H9 (cell line): ENCODE data around the gene GPC3. TPM values are rescaled to one million over a fixed set of nuclear protein-coding genes. Genes with fewer than 3 reads are reported as not detected.
A peak's percentile ranks its signal among the peaks of the same experiment; 100 is the strongest.

ENCODE experiments used
- DNase-seq: peaks from one replicate; pipeline ENCODE4 v3.0.0-alpha.2; 2017
- H2AFZ ChIP-seq: one replicate; pipeline ENCODE4 v1.6.1; 2013; ENCODE audit warnings: mild to moderate bottlenecking, low read length, control low read depth, moderate library complexity
- H2AK5ac ChIP-seq: 2 replicates; pipeline ENCODE4 v1.6.1; 2013; ENCODE audit warnings: low read length, control low read depth, mixed read lengths; ENCODE audit not compliant: insufficient read length
- H2BK120ac ChIP-seq: one replicate; pipeline ENCODE4 v1.6.1; 2013; ENCODE audit warnings: low read depth, mild to moderate bottlenecking, low read length, control low read depth, inconsistent platforms; ENCODE audit not compliant: poor library complexity, severe bottlenecking
- H2BK12ac ChIP-seq: 2 replicates; pipeline ENCODE4 v1.6.1; 2013; ENCODE audit warnings: low read length, control low read depth, mixed read lengths, low read depth; ENCODE audit not compliant: insufficient read length
- H2BK15ac ChIP-seq: 2 replicates; pipeline ENCODE4 v1.6.1; 2013; ENCODE audit warnings: low read depth, low read length, control low read depth
- H2BK20ac ChIP-seq: one replicate; pipeline ENCODE4 v1.6.1; 2013; ENCODE audit warnings: low read depth, mild to moderate bottlenecking, low read length, control low read depth, inconsistent platforms; ENCODE audit not compliant: poor library complexity, severe bottlenecking
- H2BK5ac ChIP-seq: 2 replicates; pipeline ENCODE4 v1.6.1; 2013; ENCODE audit warnings: low read length, control low read depth, mixed read lengths; ENCODE audit not compliant: insufficient read length
- H3K14ac ChIP-seq: 2 replicates; pipeline ENCODE4 v1.6.1; 2013; ENCODE audit warnings: low read length, control low read depth; ENCODE audit not compliant: insufficient read depth
- H3K18ac ChIP-seq: 2 replicates; pipeline ENCODE4 v1.6.1; 2013; ENCODE audit warnings: low read depth, mild to moderate bottlenecking, mixed read lengths, low read length, control low read depth; ENCODE audit not compliant: insufficient read length
- H3K23ac ChIP-seq: 2 replicates; pipeline ENCODE4 v1.6.1; 2013; ENCODE audit warnings: low read length, control low read depth, mixed read lengths, low read depth; ENCODE audit not compliant: insufficient read length
- H3K23me2 ChIP-seq: 2 replicates; pipeline ENCODE4 v1.6.1; 2013; ENCODE audit warnings: low read depth, mild to moderate bottlenecking, mixed read lengths, low read length, control low read depth; ENCODE audit not compliant: insufficient read length, poor library complexity, severe bottlenecking
- H3K27ac ChIP-seq: 2 replicates; pipeline ENCODE4 v1.5.1; 2013; ENCODE audit warnings: low read length, control low read depth, mixed read lengths, low read depth; ENCODE audit not compliant: insufficient read length
- H3K27me3 ChIP-seq: 2 replicates; pipeline ENCODE4 v1.6.1; 2013; ENCODE audit warnings: low read length, control low read depth, inconsistent platforms; ENCODE audit not compliant: insufficient read depth
- H3K4ac ChIP-seq: 2 replicates; pipeline ENCODE4 v1.6.1; 2013; ENCODE audit warnings: low read depth, mild to moderate bottlenecking, control low read depth, inconsistent platforms, low read length, moderate library complexity
- H3K4me1 ChIP-seq: 2 replicates; pipeline ENCODE4 v1.6.1; 2013; ENCODE audit warnings: low read length, control low read depth, inconsistent platforms; ENCODE audit not compliant: insufficient read depth
- H3K4me2 ChIP-seq: 2 replicates; pipeline ENCODE4 v1.6.1; 2013; ENCODE audit warnings: low read length, control low read depth, mixed read lengths; ENCODE audit not compliant: insufficient read length, insufficient read depth
- H3K56ac ChIP-seq: 2 replicates; pipeline ENCODE4 v1.6.1; 2013; ENCODE audit warnings: low read depth, mild to moderate bottlenecking, mixed read lengths, low read length, control low read depth; ENCODE audit not compliant: insufficient read length
- H3K79me1 ChIP-seq: 2 replicates; pipeline ENCODE4 v1.6.1; 2013; ENCODE audit warnings: low read depth, mild to moderate bottlenecking, moderate library complexity, low read length, control low read depth, inconsistent platforms; ENCODE audit not compliant: insufficient read depth, poor library complexity, severe bottlenecking
- H3K79me2 ChIP-seq: 2 replicates; pipeline ENCODE4 v1.6.1; 2013; ENCODE audit warnings: low read length, control low read depth, inconsistent platforms; ENCODE audit not compliant: insufficient read depth
- H3K9ac ChIP-seq: 2 replicates; pipeline ENCODE4 v1.6.1; 2013; ENCODE audit warnings: low read length, control low read depth, mixed read lengths; ENCODE audit not compliant: insufficient read length; ENCODE audit errors: extremely low read depth
- H3K9me3 ChIP-seq: one replicate; pipeline ENCODE4 v1.6.1; 2013; ENCODE audit warnings: low read depth, low read length, inconsistent platforms; ENCODE audit not compliant: control insufficient read depth
- H3T11ph ChIP-seq: one replicate; pipeline ENCODE4 v1.6.1; 2013; ENCODE audit warnings: mild to moderate bottlenecking, low read length, control low read depth, inconsistent platforms
- H4K20me1 ChIP-seq: one replicate; pipeline ENCODE4 v1.6.1; 2013; ENCODE audit not compliant: control insufficient read depth, insufficient read length, insufficient read depth
- H4K5ac ChIP-seq: 2 replicates; pipeline ENCODE4 v1.6.1; 2013; ENCODE audit warnings: low read depth, mild to moderate bottlenecking, mixed read lengths, low read length, control low read depth; ENCODE audit not compliant: insufficient read length
- H4K8ac ChIP-seq: replicated peaks from 2 replicates; pipeline ENCODE4 v1.6.1; 2013; ENCODE audit warnings: low read length, control low read depth, mixed read lengths, low read depth; ENCODE audit not compliant: insufficient read length
- H4K91ac ChIP-seq: 2 replicates; pipeline ENCODE4 v1.6.1; 2013; ENCODE audit warnings: low read depth, mild to moderate bottlenecking, moderate library complexity, mixed read lengths, low read length, control low read depth; ENCODE audit not compliant: insufficient read length
- H3K27ac Mint-ChIP-seq, 3 experiments: 2 replicates in 2 of 3; 3 replicates in 1 of 3; pipeline ENCODE4 v1.8.0; 2020 to 2021; ENCODE audit warnings: mixed read lengths in 3 of 3, mild to moderate bottlenecking in 1 of 3, moderate library complexity in 1 of 3
- H3K27me3 Mint-ChIP-seq: 2 replicates; pipeline ENCODE4 v1.8.0; 2021; ENCODE audit warnings: low read depth, mild to moderate bottlenecking, moderate library complexity, mixed read lengths
- H3K36me3 Mint-ChIP-seq, 3 experiments: 2 replicates in 2 of 3; 3 replicates in 1 of 3; pipeline ENCODE4 v1.8.0; 2020 to 2021; ENCODE audit warnings: low read depth in 3 of 3, mixed read lengths in 3 of 3; ENCODE audit not compliant: insufficient read depth in 1 of 3
- H3K4me1 Mint-ChIP-seq, 2 experiments: 2 replicates each; pipeline ENCODE4 v1.8.0; 2020; ENCODE audit warnings: mixed read lengths in 2 of 2
- H3K4me3 Mint-ChIP-seq, 2 experiments: 2 replicates in 1 of 2; 3 replicates in 1 of 2; pipeline ENCODE4 v1.8.0; 2020 to 2021; ENCODE audit warnings: mild to moderate bottlenecking in 2 of 2, mixed read lengths in 2 of 2, moderate library complexity in 1 of 2
- H3K9me3 Mint-ChIP-seq, 2 experiments: 2 replicates in 1 of 2; 3 replicates in 1 of 2; pipeline ENCODE4 v1.8.0; 2020; ENCODE audit warnings: mild to moderate bottlenecking in 2 of 2, mixed read lengths in 2 of 2, moderate library complexity in 1 of 2
- CTCF ChIP-seq: fragments of 200-600 bp; sonication (generic); conservative IDR thresholded peaks from 3 replicates; pipeline ENCODE4 v1.8.0; 2021; ENCODE audit warnings: antibody characterized with exemption, mild to moderate bottlenecking
- total RNA-seq: library from RNA; stranded (reverse); gene quantifications from 2 replicates; pipeline ENCODE4 v1.2.1, GENCODE V29; 2021

Gene GPC3
- total RNA-seq, 1 experiment from 2014 or later, result 108 TPM

GRCh38 chrX:133541021-133541420, 444.4 kb downstream of the GPC3 start:
- Histone ChIP-seq H3K14ac (no peak overlapping the region), H3K18ac (no peak overlapping the region), H3K23me2 (no peaks in the 10 kb centered on the region), H3K4ac (no peak overlapping the region), H3K9ac (no peak overlapping the region), H3K4me1 (no peaks in the 10 kb centered on the region), H4K91ac (no peak overlapping the region), H2BK20ac (no peak overlapping the region), H3K79me2 (no peaks in the 10 kb centered on the region), H3K27me3 (no peaks in the 10 kb centered on the region), H3K23ac (no peak overlapping the region), H4K20me1 (peaks cover 2% of the 10 kb centered on the region), H3K4me2 (no peak overlapping the region), H2BK120ac (no peak overlapping the region), H3K79me1 (no peaks in the 10 kb centered on the region), H3K9me3 (no peaks in the 10 kb centered on the region), H3T11ph (no peak overlapping the region), H2BK12ac (no peak overlapping the region), H2BK15ac (no peak overlapping the region), H2BK5ac (no peak overlapping the region), H3K56ac (no peak overlapping the region), H4K5ac (no peak overlapping the region), H4K8ac (no peak overlapping the region), H2AK5ac (no peak overlapping the region), H2AFZ (no peak overlapping the region), H3K27ac (no peak overlapping the region)
- Mint-ChIP-seq H3K36me3 (peaks cover 15 to 27% (median 25%) of the 10 kb centered on the region in 3 experiments; a peak in 6 of 7 replicates), H3K4me3 (no peak overlapping the region), H3K27ac (peak overlapping the region in 2 of 3 experiments; percentile 26 to 73; a peak in 2 of 7 replicates), H3K27me3 (no peaks in the 10 kb centered on the region; the same call in none of the 2 replicates), H3K4me1 (peaks cover 27 to 31% of the 10 kb centered on the region in 2 experiments), H3K9me3 (peaks cover 8 to 10% of the 10 kb centered on the region in 2 experiments)
- no peak for TF ChIP-seq CTCF
- no peak for DNase-seq
